Fibroblast of skin of back (primary cell): ENCODE measurements around the gene TEDC1.

Source experiments
- DNase-seq: peaks from one replicate; pipeline ENCODE4 v3.0.0-alpha.2; 2013

The TEDC1 gene

GRCh38 chr14:105527381-105527825, 36.4 kb downstream of the TEDC1 start:
- DNase-seq: no peak

- DNase-seq: peak; percentile 73
Measured at GRCh38 chr14:105527826-105528585, 37.0 kb downstream of the TEDC1 start.

GRCh38 chr14:105528586-105529318, 37.7 kb downstream of the TEDC1 start:
- no peak for DNase-seq

GRCh38 chr14:105529319-105529568, 38.2 kb downstream of the TEDC1 start:
- DNase-seq: no peak

- DNase-seq: no peak
Measured at GRCh38 chr14:105529569-105530284, 38.7 kb downstream of the TEDC1 start.

GRCh38 chr14:105530285-105531087, 39.4 kb downstream of the TEDC1 start:
- DNase-seq: no peak

- no peak for DNase-seq
Measured at GRCh38 chr14:105531088-105531893, 40.2 kb downstream of the TEDC1 start.

- no peak for DNase-seq
Measured at GRCh38 chr14:105531894-105532623, 41.0 kb downstream of the TEDC1 start.

GRCh38 chr14:105532735-105533141, 41.7 kb downstream of the TEDC1 start:
- DNase-seq: peak; percentile 26

GRCh38 chr14:105533391-105533790, 42.3 kb downstream of the TEDC1 start:
- no peak for DNase-seq

GRCh38 chr14:105533811-105534498, 42.9 kb downstream of the TEDC1 start:
- DNase-seq: no peak

GRCh38 chr14:105534586-105534985, 43.5 kb downstream of the TEDC1 start:
- DNase-seq: no peak

GRCh38 chr14:105536051-105536450, 45.0 kb downstream of the TEDC1 start:
- no peak for DNase-seq

GRCh38 chr14:105536691-105537579, 45.9 kb downstream of the TEDC1 start:
- no peak for DNase-seq

- no peak for DNase-seq
Measured at GRCh38 chr14:105537580-105538474, 46.8 kb downstream of the TEDC1 start.

GRCh38 chr14:105538481-105539049, 47.5 kb downstream of the TEDC1 start:
- DNase-seq: no peak

GRCh38 chr14:105540811-105541210, 49.8 kb downstream of the TEDC1 start:
- no peak for DNase-seq
